PC-9 (cell line): ENCODE measurements around the gene CYSRT1. TPM values are rescaled to one million over a fixed set of nuclear protein-coding genes. Genes with fewer than 3 reads are reported as not detected.

Experiments used
- BruUV-seq: library from RNA; stranded (reverse); fragments of 400-500 nt; replicated peaks from 2 replicates; lab custom pipeline; 2021; lab: Mats Ljungman, UMichigan
- CTCF ChIA-PET: fragments of 300-600 bp; sonication (Branson Sonifier 250); formaldehyde crosslinking; loops from one replicate; lab custom pipeline; 2022; ENCODE audit warnings: antibody characterized with exemption; lab: Charles Lee
- POLR2A ChIA-PET: fragments of 300-600 bp; sonication (Branson Sonifier 250); formaldehyde crosslinking; loops from one replicate; lab custom pipeline; 2022; ENCODE audit warnings: antibody characterized with exemption; ENCODE audit not compliant: unreplicated experiment; lab: Charles Lee
- DNase-seq, 2 experiments: peaks; one replicate each; pipeline versions ENCODE4 v3.0.0 to v3.0.0-alpha.2; 2015 to 2022; ENCODE audit warnings: mixed read lengths in 1 of 2
- H2AFZ ChIP-seq: fragments of 200-600 bp; sonication (generic); 2 replicates; pipeline ENCODE4 v1.8.1; 2017; ENCODE audit warnings: antibody characterized with exemption
- H3F3A ChIP-seq: fragments of 200-600 bp; sonication (generic); 2 replicates; pipeline ENCODE4 v1.8.1; 2017; ENCODE audit warnings: antibody characterized with exemption, mild to moderate bottlenecking, low read depth; ENCODE audit not compliant: insufficient read depth
- H3K27ac ChIP-seq: fragments of 200-600 bp; sonication (generic); 2 replicates; pipeline ENCODE4 v1.6.1; 2016; ENCODE audit warnings: mixed run types
- H3K27me3 ChIP-seq: fragments of 200-600 bp; sonication (generic); 2 replicates; pipeline ENCODE4 v1.6.1; 2016; ENCODE audit warnings: low read depth, mixed run types; ENCODE audit not compliant: insufficient read depth
- H3K36me3 ChIP-seq: fragments of 200-600 bp; sonication (generic); 2 replicates; pipeline ENCODE4 v1.6.1; 2016; ENCODE audit warnings: low read depth, mixed run types
- H3K4me1 ChIP-seq: fragments of 200-600 bp; sonication (generic); replicated peaks from 2 replicates; pipeline ENCODE4 v1.6.1; 2016; ENCODE audit warnings: mixed run types; ENCODE audit not compliant: insufficient read depth
- H3K4me2 ChIP-seq: fragments of 200-600 bp; sonication (generic); 2 replicates; pipeline ENCODE4 v1.6.1; 2017; ENCODE audit warnings: mixed run types
- H3K4me3 ChIP-seq: fragments of 200-600 bp; sonication (generic); 2 replicates; pipeline ENCODE4 v1.6.1; 2016; ENCODE audit warnings: mixed run types
- H3K79me2 ChIP-seq: fragments of 200-600 bp; sonication (generic); 2 replicates; pipeline ENCODE4 v1.6.1; 2017; ENCODE audit warnings: low read depth, mixed run types
- H3K9me2 ChIP-seq: fragments of 200-600 bp; sonication (generic); 2 replicates; pipeline ENCODE4 v1.8.1; 2017; ENCODE audit warnings: mild to moderate bottlenecking; ENCODE audit not compliant: insufficient read depth
- H3K9me3 ChIP-seq: fragments of 200-600 bp; sonication (generic); 2 replicates; pipeline ENCODE4 v1.8.1; 2016; ENCODE audit warnings: low read depth; ENCODE audit not compliant: insufficient read depth
- H4K20me1 ChIP-seq: fragments of 200-600 bp; sonication (generic); 2 replicates; pipeline ENCODE4 v1.8.1; 2017; ENCODE audit not compliant: insufficient read depth
- EZH2 ChIP-seq: fragments of 200-600 bp; sonication (generic); IDR thresholded peaks from 2 replicates; pipeline ENCODE4 v1.8.0; 2017; ENCODE audit warnings: antibody characterized with exemption, low read depth
- intact Hi-C: fragments of 100-400 bp; cut with micrococcal nuclease; formaldehyde crosslinking; loops from one replicate; pipeline ENCODE4 v1.10.0; 2022; ENCODE audit not compliant: unreplicated experiment
- total RNA-seq: library from RNA; stranded (reverse); gene quantifications from 2 replicates; pipeline ENCODE4 v1.2.3, GENCODE V29; 2021
- TF ChIP-seq, protein P1 (sequence below): fragments of 200-600 bp; sonication (generic); conservative IDR thresholded peaks from 2 replicates; pipeline ENCODE4 v1.6.1; 2017; ENCODE audit warnings: mixed run types, antibody characterized with exemption, mild to moderate bottlenecking, moderate library complexity

The CYSRT1 gene
- total RNA-seq, 1 experiment from 2014 or later: 15.2 TPM

DNA sequence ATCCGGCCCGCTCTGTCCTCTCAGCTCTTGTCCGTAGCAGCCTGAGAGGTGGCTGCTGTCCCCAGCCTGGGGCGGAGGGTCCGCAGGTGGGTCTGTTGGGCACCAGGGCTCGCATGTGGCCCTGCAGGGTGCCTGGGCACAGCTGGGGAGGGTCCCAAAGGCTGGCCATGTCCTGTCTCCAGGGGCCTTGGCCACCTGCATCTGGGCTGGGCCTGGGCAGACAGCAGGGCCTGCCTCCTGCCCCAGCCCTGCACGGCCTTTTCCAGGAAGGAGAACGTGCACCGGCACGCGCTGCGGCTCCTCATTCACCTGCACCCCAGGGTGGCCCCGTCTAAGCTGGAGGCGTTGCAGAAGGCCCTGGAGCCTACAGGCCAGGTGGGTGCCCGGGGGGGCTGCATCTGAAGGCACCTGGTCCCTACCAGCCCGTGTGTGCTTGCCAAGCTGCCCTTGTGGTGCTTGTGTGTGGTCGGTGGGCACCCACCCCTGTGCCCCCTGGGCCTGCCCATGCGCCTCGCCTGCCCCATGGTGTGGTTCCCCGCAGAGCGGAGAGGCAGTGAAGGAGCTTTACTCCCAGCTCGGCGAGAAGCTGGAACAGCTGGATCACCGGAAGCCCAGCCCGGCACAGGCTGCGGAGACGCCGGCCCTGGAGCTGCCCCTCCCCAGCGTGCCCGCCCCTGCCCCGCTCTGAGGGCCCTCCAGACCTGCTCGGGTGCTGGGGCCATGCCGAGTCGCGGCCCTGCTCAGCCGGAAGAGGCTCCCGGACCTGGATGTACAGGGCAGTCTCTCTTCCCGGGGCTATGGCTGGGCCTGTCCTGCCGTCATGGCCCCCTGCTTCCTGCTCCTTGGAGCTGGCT, 47.5 kb downstream of the CYSRT1 start:
- H4K20me1 ChIP-seq: peaks cover 12% of the 10 kb centered on the region; the same call in 1 of the 2 replicates
- no peak for DNase-seq
- no peaks in the 10 kb centered on the region for H3K9me3 ChIP-seq
- no peak overlapping the region for H2AFZ ChIP-seq
- H3K9me2 ChIP-seq: no peaks in the 10 kb centered on the region
- POLR2A ChIA-PET: no interaction called here
- peaks cover 24% of the 10 kb centered on the region for H3F3A ChIP-seq
- peaks cover 12% of the 10 kb centered on the region for H3K4me1 ChIP-seq
- CTCF ChIA-PET: interaction anchor here (0.5 to 0.6 kb wide), 2 partner anchors 12 to 139 kb away, joined by 3 to 6 read pairs; no protein-coding TSS in a partner anchor
- H3K27me3 ChIP-seq: no peaks in the 10 kb centered on the region
- BruUV-seq: no TSS peak
- no peaks in the 10 kb centered on the region for H3K79me2 ChIP-seq
- intact Hi-C loops: no loop called here
- H3K36me3 ChIP-seq: no peaks in the 10 kb centered on the region
- H3K4me3 ChIP-seq: no peak overlapping the region
- H3K4me2 ChIP-seq: no peak overlapping the region
- H3K27ac ChIP-seq: no peak overlapping the region
- TF ChIP-seq, protein P1, sequence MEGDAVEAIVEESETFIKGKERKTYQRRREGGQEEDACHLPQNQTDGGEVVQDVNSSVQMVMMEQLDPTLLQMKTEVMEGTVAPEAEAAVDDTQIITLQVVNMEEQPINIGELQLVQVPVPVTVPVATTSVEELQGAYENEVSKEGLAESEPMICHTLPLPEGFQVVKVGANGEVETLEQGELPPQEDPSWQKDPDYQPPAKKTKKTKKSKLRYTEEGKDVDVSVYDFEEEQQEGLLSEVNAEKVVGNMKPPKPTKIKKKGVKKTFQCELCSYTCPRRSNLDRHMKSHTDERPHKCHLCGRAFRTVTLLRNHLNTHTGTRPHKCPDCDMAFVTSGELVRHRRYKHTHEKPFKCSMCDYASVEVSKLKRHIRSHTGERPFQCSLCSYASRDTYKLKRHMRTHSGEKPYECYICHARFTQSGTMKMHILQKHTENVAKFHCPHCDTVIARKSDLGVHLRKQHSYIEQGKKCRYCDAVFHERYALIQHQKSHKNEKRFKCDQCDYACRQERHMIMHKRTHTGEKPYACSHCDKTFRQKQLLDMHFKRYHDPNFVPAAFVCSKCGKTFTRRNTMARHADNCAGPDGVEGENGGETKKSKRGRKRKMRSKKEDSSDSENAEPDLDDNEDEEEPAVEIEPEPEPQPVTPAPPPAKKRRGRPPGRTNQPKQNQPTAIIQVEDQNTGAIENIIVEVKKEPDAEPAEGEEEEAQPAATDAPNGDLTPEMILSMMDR: no peak
- TF ChIP-seq EZH2: no peak

DNA sequence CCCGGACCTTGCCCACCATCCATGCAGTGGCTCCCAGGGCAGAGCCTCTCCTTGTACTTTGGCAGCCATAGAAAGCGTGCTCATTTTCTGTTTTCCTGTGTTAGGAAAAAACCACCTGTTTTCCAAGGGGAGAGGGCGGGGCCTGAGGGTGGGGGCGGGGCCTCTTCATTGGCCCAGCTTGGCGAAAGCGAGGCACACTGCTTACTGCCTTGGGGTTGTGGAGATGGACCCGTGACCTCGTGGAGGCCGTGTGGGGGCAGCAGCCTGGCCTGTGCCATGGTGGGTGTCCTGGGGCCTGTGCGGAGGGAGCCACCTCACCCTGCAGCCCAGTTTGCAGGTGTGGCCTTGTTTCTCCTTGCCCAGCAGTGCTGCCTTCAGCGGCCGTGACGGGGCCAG, 48.1 kb downstream of the CYSRT1 start:
- Histone ChIP-seq H3K4me1 (peaks cover 12% of the 10 kb centered on the region), H3K79me2 (peaks cover 3% of the 10 kb centered on the region; the same call in 1 of the 2 replicates), H3K9me2 (no peaks in the 10 kb centered on the region), H4K20me1 (peaks cover 12% of the 10 kb centered on the region; the same call in 1 of the 2 replicates), H3K9me3 (no peaks in the 10 kb centered on the region), H3K4me3 (no peak overlapping the region), H3K27me3 (no peaks in the 10 kb centered on the region), H3K4me2 (no peak overlapping the region), H3K36me3 (no peaks in the 10 kb centered on the region), H3K27ac (no peak overlapping the region), H3F3A (peaks cover 24% of the 10 kb centered on the region), H2AFZ (no peak overlapping the region)
- no peak for TF ChIP-seq EZH2
- TF ChIP-seq, protein P1: no peak
- intact Hi-C loops: no loop called here
- CTCF ChIA-PET: no interaction called here
- POLR2A ChIA-PET: no interaction called here
- DNase-seq: no peak
- BruUV-seq: TSS peak; percentile 5

DNA sequence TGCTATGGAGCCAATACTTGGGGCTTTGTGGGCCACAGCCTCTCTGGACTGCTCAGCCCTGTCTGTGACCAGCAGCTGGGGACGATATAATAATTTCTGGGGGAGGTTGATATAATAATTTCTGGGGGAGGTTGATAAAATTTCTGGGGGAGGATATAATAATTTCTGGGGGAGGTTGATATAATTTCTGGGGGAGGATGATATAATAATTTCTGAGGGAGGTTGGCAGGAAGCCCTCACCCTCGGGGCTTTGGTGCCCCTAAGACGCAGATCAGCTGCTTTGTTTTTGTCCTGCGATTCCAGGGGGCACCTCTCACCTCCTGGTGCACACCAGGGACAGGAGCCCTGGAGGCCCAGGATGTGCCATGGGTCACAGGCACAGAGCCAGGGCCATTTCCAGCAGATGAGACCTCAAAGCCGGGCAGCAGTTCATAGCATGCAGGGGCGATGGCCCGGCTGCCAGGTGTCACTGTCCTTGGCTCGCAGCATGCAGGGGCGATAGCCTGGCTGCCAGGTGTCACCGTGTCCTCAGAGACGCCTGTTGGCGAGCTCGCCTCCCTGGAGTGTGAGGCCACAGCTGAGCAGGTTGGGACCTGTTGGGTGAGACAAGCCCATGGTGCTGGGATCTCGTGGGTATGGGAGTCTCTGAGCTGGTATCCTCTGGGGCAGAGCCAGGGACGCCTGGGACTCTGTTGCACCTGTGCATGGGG, 48.8 kb downstream of the CYSRT1 start:
- Histone ChIP-seq H2AFZ (no peak overlapping the region), H3F3A (peaks cover 24% of the 10 kb centered on the region), H3K79me2 (peaks cover 10% of the 10 kb centered on the region; the same call in 1 of the 2 replicates), H3K27ac (no peak overlapping the region), H3K4me1 (peaks cover 13% of the 10 kb centered on the region), H3K9me3 (no peaks in the 10 kb centered on the region), H4K20me1 (peaks cover 12% of the 10 kb centered on the region; the same call in 1 of the 2 replicates), H3K4me2 (no peak overlapping the region), H3K4me3 (no peak overlapping the region), H3K9me2 (no peaks in the 10 kb centered on the region), H3K27me3 (no peaks in the 10 kb centered on the region), H3K36me3 (no peaks in the 10 kb centered on the region)
- BruUV-seq: no TSS peak
- intact Hi-C loops: no loop called here
- no peak for TF ChIP-seq EZH2
- TF ChIP-seq, protein P1: no peak
- DNase-seq: no peak
- ChIA-PET CTCF (no interaction called here), POLR2A (no interaction called here)
